SIG-M5 (cell line): ENCODE results near the gene ZFAND6.
"Not testable (repeated sequence)": the region's sequence is repeated elsewhere in the genome, so short reads cannot be mapped to it uniquely, and the experiment has no call there.

Experiments used
- DNase-seq: peaks from one replicate; lab custom pipeline; 2025; lab: John Stamatoyannopoulos, UW

Gene ZFAND6

GRCh38 chr15:80058851-80059785, at the start of gene ZFAND6:
TSS of gene ZFAND6 (plus strand) at chr15:80059676. CDS start at chr15:80120345, 60,669 bp downstream.
- DNase-seq: peak; percentile 46

DNA sequence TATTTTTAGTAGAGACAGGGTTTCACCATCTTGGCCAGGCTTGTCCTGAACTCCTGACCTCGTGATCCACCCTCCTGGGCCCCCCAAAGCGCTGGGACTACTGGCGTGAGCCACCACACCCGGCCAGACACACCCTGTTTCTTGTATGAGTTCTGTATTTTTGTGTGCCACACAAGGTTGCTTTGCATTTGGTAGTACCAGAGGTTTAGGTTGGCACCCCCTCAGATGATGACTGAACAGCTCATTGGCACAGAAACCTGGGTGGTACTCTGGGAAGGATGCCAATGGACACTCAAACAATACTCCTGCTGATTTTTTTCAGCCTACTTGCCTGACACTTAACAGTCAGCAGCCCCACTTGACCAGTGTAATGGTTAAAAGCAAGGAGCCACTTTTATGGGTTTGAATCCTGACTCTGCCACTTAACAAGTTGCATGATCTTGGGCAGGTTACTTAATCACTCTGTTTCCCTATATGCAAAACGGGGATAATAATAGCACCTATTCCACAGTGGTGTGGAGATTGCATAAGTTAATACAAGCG, 49.3 kb upstream of the ZFAND6 start:
- no peak for DNase-seq

- DNase-seq: peak; percentile 8
These were observed 48.4 kb upstream of the ZFAND6 start for GRCh38 chr15:80011041-80011523.

- DNase-seq: no peak
These were observed 47.9 kb upstream of the ZFAND6 start for GRCh38 chr15:80011596-80011995.

- DNase-seq: no peak
These were observed 47.3 kb upstream of the ZFAND6 start for GRCh38 chr15:80012060-80012726.

- not testable (repeated sequence) for DNase-seq
These were observed 45.3 kb upstream of the ZFAND6 start for GRCh38 chr15:80014186-80014585.

DNA sequence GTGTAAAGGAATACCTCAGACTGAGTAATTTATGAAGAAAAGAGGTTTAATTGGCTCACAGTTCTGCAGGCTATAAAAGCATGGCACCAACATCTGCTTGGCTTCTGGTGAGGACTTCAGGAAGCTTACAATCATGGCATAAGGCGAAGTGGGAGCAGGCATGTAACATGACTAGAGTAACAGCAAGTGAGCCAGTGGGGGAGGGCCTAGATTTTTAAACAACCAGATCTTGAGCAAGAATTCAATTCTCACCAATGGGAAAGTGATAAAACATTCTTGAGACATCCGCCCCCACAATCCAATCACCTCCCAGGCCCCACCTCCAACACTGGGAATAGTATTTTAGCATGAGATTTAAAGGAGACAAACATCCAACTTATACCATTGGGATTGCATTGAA, 44.3 kb upstream of the ZFAND6 start:
- no peak for DNase-seq

GRCh38 chr15:80016506-80016905, 43.0 kb upstream of the ZFAND6 start:
- DNase-seq: not testable (repeated sequence)

GRCh38 chr15:80017139-80017538, 42.3 kb upstream of the ZFAND6 start:
- DNase-seq: not testable (repeated sequence)

DNA sequence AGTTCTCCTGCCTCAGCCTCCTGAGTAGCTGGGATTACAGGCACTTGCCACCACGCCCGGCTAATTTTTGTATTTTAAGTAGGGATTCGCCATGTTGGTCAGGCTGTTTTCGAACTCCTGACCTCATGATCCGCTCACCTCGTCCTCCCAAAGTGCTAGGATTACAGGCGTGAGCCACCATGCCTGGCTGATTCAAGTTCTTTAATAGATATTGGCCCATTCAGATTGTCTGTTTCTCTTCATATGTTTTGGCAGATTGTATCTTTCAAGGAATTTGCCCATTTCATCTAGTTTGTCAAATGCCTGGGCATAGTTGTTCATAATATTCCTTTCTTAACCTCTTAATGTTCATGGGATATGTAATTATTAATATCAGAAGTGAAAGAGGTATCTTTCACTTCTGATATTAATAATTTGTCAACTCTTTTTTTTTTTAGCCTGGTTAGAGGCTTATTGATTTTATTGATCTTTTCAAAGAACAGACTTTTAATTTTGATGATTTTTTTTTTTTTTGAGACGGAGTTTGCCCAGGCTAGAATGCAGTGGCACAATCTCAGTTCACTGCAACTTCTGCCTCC, 40.2 kb upstream of the ZFAND6 start:
- no peak for DNase-seq

DNA sequence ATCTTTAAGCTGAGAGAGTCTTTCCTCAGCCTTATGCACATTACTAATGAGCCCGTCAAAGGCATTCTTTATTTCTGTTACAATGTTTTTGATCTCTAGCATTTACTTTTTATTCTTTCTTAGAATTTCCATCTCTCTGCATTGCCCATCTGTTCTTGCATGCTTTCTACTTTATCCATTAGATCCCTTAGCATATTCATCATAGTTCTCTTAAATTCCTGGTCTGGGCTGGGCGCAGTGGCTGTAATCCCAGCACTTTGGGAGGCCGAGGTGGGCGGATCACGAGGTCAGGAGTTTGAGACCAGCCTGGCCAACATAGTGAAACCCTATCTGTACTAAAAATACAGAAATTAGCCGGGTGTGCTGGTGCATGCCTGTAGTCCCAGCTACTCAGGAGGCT, 39.3 kb upstream of the ZFAND6 start:
- not testable (repeated sequence) for DNase-seq

GRCh38 chr15:80020731-80021130, 38.7 kb upstream of the ZFAND6 start:
- no peak for DNase-seq

DNA sequence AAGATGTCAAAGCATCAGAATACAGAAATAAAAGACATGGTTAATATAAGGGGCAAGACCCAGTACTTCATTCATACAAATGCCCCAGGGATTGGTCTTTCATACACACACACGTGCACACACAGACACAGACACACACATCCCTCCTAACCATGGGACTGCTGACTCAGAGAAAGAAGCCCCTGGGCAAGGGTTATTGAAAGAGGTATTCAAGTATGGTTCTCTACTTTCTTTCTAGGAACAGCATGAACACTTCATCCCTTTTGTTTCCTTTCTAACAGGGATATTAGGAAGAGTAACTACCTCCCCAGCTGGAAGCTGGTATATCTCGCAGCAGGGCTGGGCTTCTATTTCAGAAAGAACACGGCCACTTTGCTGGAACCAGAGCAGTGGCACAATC, 33.2 kb upstream of the ZFAND6 start:
- DNase-seq: no peak

- DNase-seq: no peak
These were observed 32.7 kb upstream of the ZFAND6 start for GRCh38 chr15:80026754-80027153.

DNA sequence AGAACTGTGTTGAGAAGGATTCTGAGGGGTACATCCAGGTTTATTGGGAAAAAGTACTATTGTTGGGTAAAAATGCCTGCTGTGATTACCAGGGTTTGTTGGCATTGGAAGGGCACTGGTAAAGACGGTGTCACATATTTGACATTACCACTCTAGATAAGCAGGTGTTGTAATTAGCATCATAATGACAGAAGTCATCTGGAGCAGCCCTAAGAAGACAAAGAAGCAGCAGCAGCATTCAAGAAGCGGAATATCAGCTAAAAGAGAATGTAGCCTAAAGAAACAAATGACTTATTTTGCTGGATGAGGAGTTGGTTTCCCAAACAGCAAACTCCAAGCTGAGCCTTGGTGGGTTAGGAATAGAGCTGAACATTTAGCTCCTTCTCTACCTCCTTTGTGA, 30.5 kb upstream of the ZFAND6 start:
- DNase-seq: no peak

DNA sequence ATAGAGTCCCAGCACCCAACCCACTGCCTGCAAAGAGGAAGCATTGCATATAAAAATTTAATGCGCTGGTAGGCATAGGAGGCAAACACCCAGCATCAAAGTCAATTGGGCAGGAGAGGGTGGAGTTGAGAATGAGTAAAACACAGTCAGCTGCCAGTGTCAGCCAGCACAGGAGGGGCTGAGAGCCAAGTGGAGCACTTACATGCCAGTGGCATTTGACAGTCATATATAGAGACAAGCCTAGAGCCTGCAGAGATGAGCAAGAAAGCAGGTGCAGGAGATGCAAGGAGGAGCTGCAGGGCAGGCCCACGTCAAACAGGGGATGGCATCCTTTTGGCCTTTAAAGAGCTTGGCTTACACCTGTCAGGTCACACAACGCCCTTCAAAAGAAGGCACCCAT, 27.6 kb upstream of the ZFAND6 start:
- DNase-seq: no peak

DNA sequence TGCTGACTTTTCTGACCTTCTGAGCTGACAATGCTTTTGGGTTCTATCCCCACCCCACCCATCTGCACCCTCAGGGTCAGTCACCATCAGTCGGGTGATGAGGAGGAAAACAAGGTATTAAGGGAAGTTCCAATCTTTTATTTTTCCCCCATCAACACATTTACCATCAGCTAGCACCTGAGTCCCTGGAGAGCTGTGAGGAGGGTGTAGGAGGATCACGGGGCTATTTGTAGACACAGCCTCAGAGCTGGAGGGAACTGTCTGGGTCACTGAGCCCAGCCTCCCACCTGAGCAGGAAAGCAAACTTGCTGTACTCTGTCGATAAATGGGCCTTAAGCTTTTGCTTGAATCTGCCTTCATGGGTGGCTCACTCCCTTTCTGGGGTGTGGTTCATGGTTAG, 24.8 kb upstream of the ZFAND6 start:
- DNase-seq: no peak

DNA sequence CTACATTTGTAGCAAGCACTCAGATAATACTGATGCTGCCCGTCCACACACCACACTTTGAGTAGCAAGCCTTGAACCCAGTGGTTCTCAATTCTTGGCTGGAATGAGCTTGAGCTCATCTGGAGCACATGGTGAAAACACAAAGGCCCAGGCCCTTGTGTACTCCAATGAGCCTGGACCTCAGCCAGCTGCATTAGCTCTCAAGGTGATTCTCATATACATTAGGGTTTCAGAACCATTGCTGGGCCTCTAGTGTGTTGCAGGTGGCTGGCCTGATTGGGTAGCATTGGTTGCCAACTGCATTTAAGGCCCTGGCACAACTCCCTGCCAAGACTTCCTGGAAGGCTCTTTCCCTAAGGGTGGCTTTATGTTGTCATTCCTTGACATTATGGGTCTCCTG, 23.4 kb upstream of the ZFAND6 start:
- DNase-seq: no peak

GRCh38 chr15:80041494-80042253, 17.8 kb upstream of the ZFAND6 start:
- DNase-seq: no peak

GRCh38 chr15:80042568-80042967, 16.9 kb upstream of the ZFAND6 start:
- DNase-seq: no peak

GRCh38 chr15:80045219-80045618, 14.3 kb upstream of the ZFAND6 start:
- DNase-seq: not testable (repeated sequence)

GRCh38 chr15:80049046-80049445, 10.4 kb upstream of the ZFAND6 start:
- no peak for DNase-seq
